Activated CD4-positive, CD25-positive, alpha-beta regulatory T cell (primary cell): ENCODE measurements around the gene GYPE.
"Not testable (repeated sequence)": the region's sequence is repeated elsewhere in the genome, so short reads cannot be mapped to it uniquely, and the experiment has no call there.

ENCODE experiments used
- DNase-seq, 4 experiments: peaks; one replicate each; lab custom pipeline; 2025; lab: John Stamatoyannopoulos, UW

Gene GYPE

GRCh38 chr4:143905440-143905839 is at the start of gene GYPE:
Gene GYPE (minus strand): TSS chr4:143905559. CDS start chr4:143905507, 52 bp downstream.
- not testable (repeated sequence) for DNase-seq

DNA sequence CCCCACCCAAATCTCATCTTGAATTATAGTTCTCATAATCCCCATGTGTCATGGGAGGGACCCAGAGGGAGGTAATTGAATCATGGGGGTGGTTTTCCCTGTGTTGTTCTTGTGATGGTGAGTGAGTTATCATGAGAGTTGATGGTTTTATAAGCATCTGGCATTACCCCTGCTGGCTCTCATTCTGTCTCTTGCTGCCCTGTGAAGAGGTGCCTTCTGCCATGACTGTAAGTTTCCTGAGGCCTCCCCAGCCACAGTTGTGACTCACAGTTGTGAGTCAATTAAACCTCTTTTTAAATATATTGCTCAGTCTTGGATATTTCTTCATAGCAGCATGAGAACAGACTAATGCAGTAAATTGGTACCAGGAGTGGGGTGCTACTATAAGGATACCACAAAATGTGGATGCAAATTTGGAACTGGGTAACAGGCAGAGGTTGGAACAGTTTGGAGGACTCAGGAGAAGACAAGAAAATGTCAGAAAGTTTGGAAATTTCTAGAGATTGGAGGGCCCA is 46.2 kb upstream of the GYPE start:
- DNase-seq = not testable (repeated sequence)

DNA sequence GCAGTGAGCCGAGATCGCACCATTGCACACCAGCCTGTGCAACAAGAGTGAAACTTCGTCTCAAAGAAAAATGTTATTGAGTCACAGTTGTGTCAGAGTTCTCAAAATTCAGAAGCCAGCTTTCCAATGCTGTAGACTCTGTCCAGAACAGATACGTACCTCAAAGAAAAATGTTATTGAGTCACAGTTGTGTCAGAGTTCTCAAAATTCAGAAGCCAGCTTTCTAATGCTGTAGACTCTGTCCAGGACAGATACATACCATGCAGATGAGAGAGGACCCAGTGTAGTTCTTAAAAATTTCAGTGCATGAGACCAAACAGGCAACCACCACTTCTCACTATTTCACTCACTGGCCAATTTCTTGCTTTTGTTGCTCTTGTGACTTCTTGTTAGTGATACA is 45.6 kb upstream of the GYPE start:
- DNase-seq = not testable (repeated sequence)

- not testable (repeated sequence) for DNase-seq
Measured at GRCh38 chr4:143950185-143950584, 44.8 kb upstream of the GYPE start.

GRCh38 chr4:143947493-143947892 is 42.1 kb upstream of the GYPE start:
- DNase-seq = not testable (repeated sequence)

DNA sequence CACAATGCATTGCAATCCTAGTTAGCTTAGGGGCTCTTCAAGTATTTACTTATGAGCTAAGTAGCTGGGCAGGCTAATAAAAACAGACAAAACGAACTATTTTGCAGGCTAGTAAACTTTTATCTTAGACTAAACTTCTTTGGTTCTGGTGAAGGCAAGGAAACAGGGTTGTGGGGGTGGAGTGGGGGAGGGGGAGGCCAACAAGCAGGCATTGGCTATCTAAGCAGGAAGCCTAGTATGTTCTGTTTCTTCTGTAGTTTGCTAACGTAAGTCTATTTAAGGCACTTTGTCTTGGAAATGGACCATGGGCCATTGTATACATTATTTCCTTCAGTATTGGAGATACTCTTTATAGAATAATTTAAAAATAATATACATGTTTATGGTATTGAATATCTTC is 35.3 kb upstream of the GYPE start:
- DNase-seq = not testable (repeated sequence)

DNA sequence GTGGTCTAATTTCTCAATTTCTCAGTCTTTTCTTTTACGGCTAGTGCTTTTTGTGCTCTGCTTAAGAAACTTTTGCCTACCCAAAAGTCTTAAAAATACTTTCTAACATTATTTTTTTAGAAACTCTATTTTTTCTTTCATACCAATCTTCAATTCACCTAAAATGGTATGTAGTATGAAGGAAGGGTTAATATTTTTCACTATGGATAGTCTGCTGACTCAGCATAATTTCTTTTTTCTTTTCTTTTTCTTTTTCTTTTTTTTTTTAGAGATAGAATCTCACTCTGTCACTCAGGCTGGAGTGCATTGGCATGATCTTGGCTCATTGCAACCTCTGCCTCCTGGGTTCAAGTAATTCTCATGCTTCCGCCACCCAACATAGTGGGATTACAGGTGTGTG is 34.2 kb upstream of the GYPE start:
- no peak for DNase-seq

- DNase-seq = not testable (repeated sequence)
Measured at GRCh38 chr4:143938890-143939289, 33.5 kb upstream of the GYPE start.

DNA sequence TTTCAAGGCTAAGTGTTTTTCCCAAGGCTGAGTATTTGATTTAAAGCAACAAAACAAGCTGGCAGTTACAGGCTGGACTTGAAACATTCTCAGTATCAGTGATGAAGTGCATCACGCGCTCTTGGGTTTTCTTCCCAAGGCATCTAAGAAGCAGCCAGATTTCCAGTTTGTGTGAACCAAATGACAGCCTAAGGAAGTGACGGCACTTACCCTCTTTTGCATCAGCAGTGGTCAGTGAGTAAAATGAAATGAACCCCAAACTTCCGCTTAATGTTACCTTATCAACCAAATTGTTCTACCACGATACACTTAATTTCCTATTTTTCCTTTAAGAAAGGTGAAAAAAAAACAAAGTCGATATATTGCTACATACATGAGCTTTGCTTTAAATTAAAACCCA is 15.8 kb upstream of the GYPE start:
- no peak for DNase-seq

DNA sequence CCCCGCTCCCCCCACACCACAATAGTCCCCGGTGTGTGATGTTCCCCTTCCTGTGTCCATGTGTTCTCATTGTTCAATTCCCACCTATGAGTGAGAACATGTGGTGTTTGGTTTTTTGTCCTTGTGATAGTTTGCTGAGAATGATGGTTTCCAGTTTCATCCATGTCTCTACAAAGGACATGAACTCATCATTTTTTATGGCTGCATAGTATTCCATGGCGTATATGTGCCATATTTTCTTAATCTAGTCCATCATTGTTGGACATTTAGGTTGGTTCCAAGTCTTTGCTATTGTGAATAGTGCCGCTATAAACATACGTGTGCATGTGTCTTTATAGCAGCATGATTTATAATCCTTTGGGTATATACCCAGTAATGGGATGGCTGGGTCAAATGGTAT is 11.1 kb upstream of the GYPE start:
- not testable (repeated sequence) for DNase-seq

- not testable (repeated sequence) for DNase-seq
Measured at GRCh38 chr4:143912478-143912877, 7.1 kb upstream of the GYPE start.

- peak; percentile 2 to 14 (median 8) for DNase-seq
Measured at GRCh38 chr4:143911528-143912417, 6.4 kb upstream of the GYPE start.

DNA sequence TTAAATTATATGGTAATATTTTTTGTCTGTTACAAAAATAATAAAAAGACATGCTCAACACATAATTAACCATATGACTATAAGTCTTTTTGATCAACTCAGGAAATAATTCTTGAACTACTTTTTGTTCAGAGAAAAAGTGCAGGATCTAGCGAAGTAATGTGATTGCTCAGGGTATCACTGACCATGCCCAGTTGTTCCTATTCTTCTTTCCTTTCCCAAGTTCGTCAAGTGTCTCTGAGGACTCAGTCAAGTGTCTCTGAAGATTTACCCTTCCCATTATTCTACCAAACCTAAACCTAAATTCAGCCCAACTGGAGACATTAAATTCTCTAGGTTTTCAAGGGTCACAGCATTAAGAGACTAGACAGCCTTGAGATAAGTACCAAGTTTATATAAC is 5.5 kb upstream of the GYPE start:
- not testable (repeated sequence) for DNase-seq

DNA sequence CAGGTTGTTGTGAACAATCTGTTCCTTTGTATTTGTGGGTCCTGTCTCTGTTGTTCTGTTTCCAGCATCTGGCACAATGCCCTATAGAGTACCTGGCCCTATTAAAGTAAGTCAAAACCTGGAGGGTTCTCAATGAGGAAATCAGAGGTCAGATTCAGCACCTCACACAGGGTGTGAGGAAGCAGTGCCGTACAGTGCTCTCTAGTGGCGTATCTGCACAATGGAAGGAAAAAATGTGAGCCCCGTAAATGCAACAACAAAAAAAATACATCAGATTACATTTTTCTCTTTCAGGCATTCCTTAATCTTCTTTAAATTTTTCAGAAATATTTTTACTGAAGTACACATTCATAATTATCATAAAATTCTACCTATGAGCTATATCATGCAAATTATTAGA is 2.5 kb upstream of the GYPE start:
- DNase-seq = not testable (repeated sequence)

- not testable (repeated sequence) for DNase-seq
Measured at GRCh38 chr4:143904431-143904830, 928 bp downstream of the GYPE start.

DNA sequence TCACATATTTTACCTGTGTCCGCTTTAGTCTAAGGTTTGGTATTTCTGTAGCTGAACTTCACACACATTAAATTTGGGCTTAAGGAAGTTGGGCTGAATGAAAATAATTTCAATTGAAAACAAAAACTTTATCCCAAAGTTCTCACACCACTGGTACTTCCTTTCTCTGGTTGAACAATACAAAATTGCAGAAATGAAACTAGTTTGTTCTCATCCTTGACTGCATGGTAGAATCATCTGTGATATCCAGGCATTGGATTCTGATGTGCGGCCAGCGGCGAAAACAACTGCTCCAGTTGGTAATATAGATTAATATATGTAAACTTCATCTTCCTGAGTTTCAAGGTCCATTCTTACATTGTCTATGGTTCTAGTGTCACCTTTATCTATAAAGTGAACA is 15.0 kb downstream of the GYPE start:
- DNase-seq = not testable (repeated sequence)

DNA sequence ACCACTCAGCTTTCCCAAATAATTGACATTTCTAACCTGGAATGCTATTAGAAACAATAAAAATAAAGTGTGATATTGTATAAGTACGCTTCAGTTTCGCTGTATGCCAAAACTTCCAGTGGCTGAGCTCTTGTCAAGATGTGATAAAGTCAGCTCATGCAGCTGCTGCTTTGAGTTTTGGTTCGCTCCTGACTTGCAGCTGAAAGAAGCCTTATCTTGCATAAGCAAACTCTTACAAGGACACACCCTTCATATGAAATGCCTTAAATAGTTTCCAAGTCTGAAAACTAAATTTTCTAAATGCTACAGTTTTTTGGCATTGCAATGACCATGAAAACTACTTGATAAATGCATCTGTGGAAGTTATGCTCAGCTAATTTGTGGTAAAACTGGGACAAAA is 17.2 kb downstream of the GYPE start:
- DNase-seq = not testable (repeated sequence)

DNA sequence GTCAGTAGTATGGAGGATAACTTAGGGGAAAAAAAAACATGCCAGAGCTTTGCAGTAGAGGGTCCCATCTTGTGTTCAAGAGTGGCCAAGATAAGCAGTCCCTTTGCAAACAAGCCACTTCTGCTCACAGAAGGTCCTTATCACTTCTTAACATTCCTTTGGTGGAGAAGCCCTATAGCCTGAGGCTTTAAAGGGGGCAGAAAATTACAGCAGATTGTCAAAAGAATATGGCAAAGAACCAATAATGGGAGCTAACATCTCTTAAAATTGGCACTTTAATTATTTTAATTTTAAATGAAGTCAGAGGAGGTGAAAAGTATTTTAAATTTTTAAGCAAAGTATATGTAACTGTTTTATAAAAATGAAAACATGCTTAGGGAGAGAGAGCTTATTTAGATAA is 20.4 kb downstream of the GYPE start:
- DNase-seq = not testable (repeated sequence)

DNA sequence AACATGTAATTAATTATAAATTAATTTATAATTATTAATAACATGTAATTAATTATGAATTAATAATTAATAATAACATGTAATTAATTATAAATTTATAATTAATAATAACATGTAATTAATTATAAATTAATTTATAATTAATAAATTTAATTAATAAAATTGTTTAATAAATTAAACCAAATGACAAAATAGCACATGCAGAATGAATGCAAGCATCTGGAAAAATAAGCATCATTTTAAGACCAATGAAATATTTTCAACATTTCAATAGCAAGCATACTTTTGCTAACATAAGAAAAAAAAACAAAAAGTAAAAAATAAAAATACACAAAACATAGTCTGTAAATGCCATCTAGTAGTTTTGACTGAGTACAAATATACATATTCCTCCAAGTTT is 21.8 kb downstream of the GYPE start:
- DNase-seq = no peak

- no peak for DNase-seq
Measured at GRCh38 chr4:143882892-143883291, 22.5 kb downstream of the GYPE start.

GRCh38 chr4:143879561-143879960 is 25.8 kb downstream of the GYPE start:
- DNase-seq = not testable (repeated sequence)

- DNase-seq = not testable (repeated sequence)
Measured at GRCh38 chr4:143875357-143875756, 30.0 kb downstream of the GYPE start.

- not testable (repeated sequence) for DNase-seq
Measured at GRCh38 chr4:143870523-143871268, 34.7 kb downstream of the GYPE start.
